Keratinocyte (primary cell): Measurements from ENCODE around the gene AADAT. TPM values are rescaled to one million over a fixed set of nuclear protein-coding genes. Genes with fewer than 3 reads are reported as not detected.

Experiments used
- DNase-seq: peaks from one replicate; pipeline ENCODE4 v3.0.0-alpha.2; 2011; ENCODE audit warnings: low read depth, missing footprints, low spot score
- FAIRE-seq: peaks from 2 replicates; lab custom pipeline; 2011; peaks lifted over from hg19 to GRCh38; lab: Jason Lieb, UNC
- H2AFZ ChIP-seq: 2 replicates; pipeline ENCODE4 v1.6.0; 2012; ENCODE audit warnings: low read length, control low read depth, inconsistent platforms; ENCODE audit not compliant: control insufficient read depth
- H3K27ac ChIP-seq: 2 replicates; pipeline ENCODE4 v1.5.1; 2011; ENCODE audit warnings: low read length; ENCODE audit not compliant: control insufficient read depth, insufficient read depth
- H3K27me3 ChIP-seq: 3 replicates; pipeline ENCODE4 v1.6.0; 2011; ENCODE audit warnings: low read length; ENCODE audit not compliant: control insufficient read depth, insufficient read depth; ENCODE audit errors: extremely low read depth
- H3K36me3 ChIP-seq, 2 experiments: 2 replicates in 1 of 2; 3 replicates in 1 of 2; pipeline ENCODE4 v1.5.1; 2011; ENCODE audit warnings: low read length in 2 of 2, mild to moderate bottlenecking in 1 of 2; ENCODE audit not compliant: control insufficient read depth in 2 of 2, insufficient read depth in 2 of 2; ENCODE audit errors: extremely low read depth in 1 of 2
- H3K4me1 ChIP-seq: 3 replicates; pipeline ENCODE4 v1.5.1; 2011; ENCODE audit warnings: low read length; ENCODE audit not compliant: control insufficient read depth, insufficient read depth; ENCODE audit errors: extremely low read depth
- H3K4me2 ChIP-seq: 3 replicates; pipeline ENCODE4 v1.6.0; 2011; ENCODE audit warnings: low read depth, low read length; ENCODE audit not compliant: control insufficient read depth, insufficient read depth; ENCODE audit errors: extremely low read depth
- H3K4me3 ChIP-seq, 3 experiments: fragments of 200-600 bp in 1 of 3; sonication (generic) in 1 of 3; 2 replicates in 2 of 3; 3 replicates in 1 of 3; pipeline ENCODE4 v1.5.1; 2011 to 2016; ENCODE audit warnings: low read length in 3 of 3, mild to moderate bottlenecking in 3 of 3, control low read depth in 2 of 3, inconsistent platforms in 1 of 3, low read depth in 1 of 3, mixed read lengths in 1 of 3, mixed run types in 1 of 3, moderate library complexity in 1 of 3; ENCODE audit not compliant: control insufficient read depth in 2 of 3, insufficient read depth in 2 of 3; ENCODE audit errors: extremely low read depth in 1 of 3
- H3K79me2 ChIP-seq: 2 replicates; pipeline ENCODE4 v1.6.0; 2012; ENCODE audit warnings: low read length; ENCODE audit not compliant: control insufficient read depth, insufficient read depth
- H3K9ac ChIP-seq: 3 replicates; pipeline ENCODE4 v1.6.0; 2011; ENCODE audit warnings: low read length; ENCODE audit not compliant: control insufficient read depth, insufficient read depth; ENCODE audit errors: extremely low read depth
- H3K9me1 ChIP-seq: 3 replicates; pipeline ENCODE4 v1.6.0; 2011; ENCODE audit warnings: low read length; ENCODE audit not compliant: control insufficient read depth, insufficient read depth; ENCODE audit errors: extremely low read depth
- H3K9me3 ChIP-seq: 2 replicates; pipeline ENCODE4 v1.5.1; 2012; ENCODE audit warnings: low read depth, low read length; ENCODE audit not compliant: control insufficient read depth
- H4K20me1 ChIP-seq: 3 replicates; pipeline ENCODE4 v1.6.0; 2011; ENCODE audit warnings: low read length; ENCODE audit not compliant: control insufficient read depth, insufficient read depth; ENCODE audit errors: extremely low read depth
- EZH2 ChIP-seq: IDR thresholded peaks from one replicate; pipeline ENCODE4 v1.6.1; 2012; ENCODE audit warnings: inconsistent platforms, mild to moderate bottlenecking, low read length, moderate library complexity
- dilution Hi-C: fragments of 300-500 bp; cut with MboI; formaldehyde crosslinking; loops from one replicate; pipeline ENCODE4 v1.7.0; 2020; ENCODE audit warnings: low sequenced_read_pairs; ENCODE audit not compliant: extremely low pct_ligation_motif_present
- polyA plus RNA-seq, 5 experiments: library from polyadenylated mRNA; depleted of rRNA in 3 of 5; stranded (reverse) in 3 of 5; stranded (forward) in 1 of 5; unstranded in 1 of 5; fragments of >200 nt; gene quantifications; 1 replicate in 1 of 5; 2 replicates in 3 of 5; 3 replicates in 1 of 5; pipeline versions ENCODE4 v1.2.1 to v1.2.3, GENCODE V29; 2011 to 2012; ENCODE audit warnings: missing spikeins in 2 of 5, low read depth in 1 of 5, low replicate concordance in 1 of 5
- TF ChIP-seq, protein P1 (sequence below), 3 experiments: IDR thresholded peaks in 1 of 3; conservative IDR thresholded peaks in 1 of 3; optimal IDR thresholded peaks in 1 of 3; 2 replicates in 2 of 3; 3 replicates in 1 of 3; pipeline versions ENCODE3 to v1.5.1; 2011; ENCODE audit warnings: low read length in 3 of 3, mild to moderate bottlenecking in 3 of 3, moderate library complexity in 2 of 3, control low read depth in 1 of 3, inconsistent platforms in 1 of 3; ENCODE audit not compliant: insufficient read depth in 2 of 3; ENCODE audit errors: extremely low read depth in 1 of 3

Gene AADAT
- polyA plus RNA-seq, 1 donor (not counting 4 experiments of a cell fraction or from before 2014, with no cell fraction given) = 5.2 TPM

DNA sequence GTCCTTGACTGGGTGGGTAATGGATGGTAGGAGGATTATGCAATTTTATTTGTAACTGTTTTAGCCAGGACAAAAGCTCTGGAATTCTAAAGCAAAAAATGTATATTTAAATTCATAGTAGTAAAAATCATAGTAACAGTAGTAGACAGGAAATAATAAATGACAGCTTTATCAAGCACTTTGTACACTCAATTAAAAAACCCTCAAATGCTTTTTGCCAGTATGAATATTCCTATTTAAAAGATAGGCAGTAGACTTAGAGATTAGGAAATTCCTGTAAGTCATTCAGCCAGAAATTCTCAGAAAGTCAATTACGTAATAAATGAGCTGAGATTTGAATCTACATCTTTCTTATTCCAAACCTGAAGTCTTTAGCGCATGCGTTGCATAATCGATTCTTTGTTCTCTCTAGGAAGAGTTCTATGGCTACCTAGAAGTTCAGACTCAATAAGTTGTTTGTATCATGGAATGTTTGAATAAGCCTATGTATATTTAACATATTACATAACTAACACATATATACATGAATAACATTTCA, 2.5 kb downstream of the AADAT start:
- FAIRE-seq (no peak), DNase-seq (no peak)
- H2AFZ ChIP-seq = no peak overlapping the region
- no peaks in the 10 kb centered on the region for H3K9me1 ChIP-seq
- no peak overlapping the region for H3K4me3 ChIP-seq
- no peaks in the 10 kb centered on the region for H3K79me2 ChIP-seq
- H3K9me3 ChIP-seq = no peaks in the 10 kb centered on the region
- peaks cover 11% of the 10 kb centered on the region for H3K4me1 ChIP-seq
- TF ChIP-seq EZH2 = no peak
- TF ChIP-seq, protein P1, sequence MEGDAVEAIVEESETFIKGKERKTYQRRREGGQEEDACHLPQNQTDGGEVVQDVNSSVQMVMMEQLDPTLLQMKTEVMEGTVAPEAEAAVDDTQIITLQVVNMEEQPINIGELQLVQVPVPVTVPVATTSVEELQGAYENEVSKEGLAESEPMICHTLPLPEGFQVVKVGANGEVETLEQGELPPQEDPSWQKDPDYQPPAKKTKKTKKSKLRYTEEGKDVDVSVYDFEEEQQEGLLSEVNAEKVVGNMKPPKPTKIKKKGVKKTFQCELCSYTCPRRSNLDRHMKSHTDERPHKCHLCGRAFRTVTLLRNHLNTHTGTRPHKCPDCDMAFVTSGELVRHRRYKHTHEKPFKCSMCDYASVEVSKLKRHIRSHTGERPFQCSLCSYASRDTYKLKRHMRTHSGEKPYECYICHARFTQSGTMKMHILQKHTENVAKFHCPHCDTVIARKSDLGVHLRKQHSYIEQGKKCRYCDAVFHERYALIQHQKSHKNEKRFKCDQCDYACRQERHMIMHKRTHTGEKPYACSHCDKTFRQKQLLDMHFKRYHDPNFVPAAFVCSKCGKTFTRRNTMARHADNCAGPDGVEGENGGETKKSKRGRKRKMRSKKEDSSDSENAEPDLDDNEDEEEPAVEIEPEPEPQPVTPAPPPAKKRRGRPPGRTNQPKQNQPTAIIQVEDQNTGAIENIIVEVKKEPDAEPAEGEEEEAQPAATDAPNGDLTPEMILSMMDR (optimal IDR thresholded peaks at IDR 0.05 in 1 of 3, IDR thresholded peaks at IDR 0.05 in 1 of 3, conservative IDR thresholded peaks at IDR 0.05 in 1 of 3; ENCODE audit: extremely low read depth in 1 of 3, insufficient read depth in 2 of 3, low read length in 3 of 3) = no peak
- no peaks in the 10 kb centered on the region for H4K20me1 ChIP-seq
- H3K27me3 ChIP-seq = no peaks in the 10 kb centered on the region
- H3K9ac ChIP-seq = no peak overlapping the region
- H3K36me3 ChIP-seq = no peaks in the 10 kb centered on the region
- dilution Hi-C loops = no loop called here
- H3K27ac ChIP-seq = no peak overlapping the region
- H3K4me2 ChIP-seq = no peak overlapping the region

DNA sequence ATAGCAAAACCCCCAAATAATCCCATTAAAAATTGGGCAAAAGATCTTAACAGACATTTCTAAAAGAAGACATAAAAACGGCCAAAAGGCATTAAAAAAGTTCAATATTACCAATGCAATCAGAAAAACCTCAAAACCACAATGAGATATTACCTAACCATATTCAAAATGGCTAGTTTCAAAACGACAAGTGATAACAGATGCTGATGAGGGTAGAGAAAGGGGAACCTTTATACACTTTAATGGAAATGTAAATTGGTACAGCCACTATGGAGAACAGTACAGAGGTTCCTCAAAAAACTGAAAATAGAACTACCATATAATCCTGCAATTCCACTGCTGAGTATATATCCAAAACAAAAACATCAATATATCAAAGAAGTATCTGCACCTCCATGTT, 6.2 kb downstream of the AADAT start:
- no peak overlapping the region for H3K4me2 ChIP-seq
- no peaks in the 10 kb centered on the region for H3K9me1 ChIP-seq
- H3K9me3 ChIP-seq = no peaks in the 10 kb centered on the region
- FAIRE-seq = no peak
- H2AFZ ChIP-seq = no peak overlapping the region
- DNase-seq = no peak
- H3K36me3 ChIP-seq = no peaks in the 10 kb centered on the region
- no peak overlapping the region for H3K9ac ChIP-seq
- H4K20me1 ChIP-seq = no peaks in the 10 kb centered on the region
- no peak overlapping the region for H3K27ac ChIP-seq
- TF ChIP-seq, protein P1 (optimal IDR thresholded peaks at IDR 0.05 in 1 of 3, IDR thresholded peaks at IDR 0.05 in 1 of 3, conservative IDR thresholded peaks at IDR 0.05 in 1 of 3; ENCODE audit: extremely low read depth in 1 of 3, insufficient read depth in 2 of 3, low read length in 3 of 3) = no peak
- TF ChIP-seq EZH2 = no peak
- H3K4me3 ChIP-seq = no peak overlapping the region
- no peaks in the 10 kb centered on the region for H3K79me2 ChIP-seq
- no peaks in the 10 kb centered on the region for H3K27me3 ChIP-seq
- H3K4me1 ChIP-seq = no peaks in the 10 kb centered on the region
- dilution Hi-C loops = no loop called here
